ENCODE results near the gene MYL12B. TPM values are rescaled to one million over a fixed set of nuclear protein-coding genes. Genes with fewer than 3 reads are reported as not detected.

MYL12B gene
- total RNA-seq, 1 experiment from 2014 or later: 166 TPM

- Histone ChIP-seq H2AFZ (ENCODE audit: low read length) (no peak overlapping the region), H2BK120ac (ENCODE audit: low read depth, low read length, poor library complexity, severe bottlenecking) (no peak overlapping the region), H3K4ac (ENCODE audit: low read depth, low read length) (no peak overlapping the region), H3K18ac (ENCODE audit: insufficient read length, low read depth, low read length) (no peak overlapping the region), H2BK5ac (ENCODE audit: insufficient read length, low read length) (no peak overlapping the region), H3K4me2 (ENCODE audit: insufficient read depth, insufficient read length, low read length) (no peak overlapping the region), H4K20me1 (ENCODE audit: control insufficient read depth, insufficient read depth, insufficient read length) (no peaks in the 10 kb centered on the region), H3K23me2 (ENCODE audit: insufficient read length, low read depth, low read length, poor library complexity, severe bottlenecking) (no peaks in the 10 kb centered on the region), H3K14ac (ENCODE audit: insufficient read depth, low read length) (no peak overlapping the region), H3K79me2 (ENCODE audit: insufficient read depth, low read length) (no peaks in the 10 kb centered on the region), H3K27ac (ENCODE audit: insufficient read length, low read depth, low read length) (no peak overlapping the region), H2BK15ac (ENCODE audit: low read depth, low read length) (no peak overlapping the region), H2BK20ac (ENCODE audit: low read depth, low read length, poor library complexity, severe bottlenecking) (no peak overlapping the region), H3K9me3 (ENCODE audit: control insufficient read depth, low read depth, low read length) (no peaks in the 10 kb centered on the region), H3K4me1 (ENCODE audit: insufficient read depth, low read length) (no peaks in the 10 kb centered on the region), H3K79me1 (ENCODE audit: insufficient read depth, low read depth, low read length, poor library complexity, severe bottlenecking) (no peaks in the 10 kb centered on the region), H3K9ac (ENCODE audit: extremely low read depth, insufficient read length, low read length) (no peak overlapping the region), H3K27me3 (ENCODE audit: insufficient read depth, low read length) (no peaks in the 10 kb centered on the region), H4K8ac (replicated peaks; ENCODE audit: insufficient read length, low read depth, low read length) (no peak overlapping the region), H3T11ph (ENCODE audit: low read length) (no peak overlapping the region), H3K23ac (ENCODE audit: insufficient read length, low read depth, low read length) (no peak overlapping the region), H3K56ac (ENCODE audit: insufficient read length, low read depth, low read length) (no peak overlapping the region), H2BK12ac (ENCODE audit: insufficient read length, low read depth, low read length) (no peak overlapping the region), H4K91ac (ENCODE audit: insufficient read length, low read depth, low read length) (no peak overlapping the region), H4K5ac (ENCODE audit: insufficient read length, low read depth, low read length) (no peak overlapping the region), H2AK5ac (ENCODE audit: insufficient read length, low read length) (no peak overlapping the region)
- H3K27ac Mint-ChIP-seq: no peak overlapping the region; a peak in 1 of 7 replicates
- no CpG with 5 or more reads among the region's 3 CpGs for WGBS (ENCODE audit: extremely low coverage, insufficient read length, low lambda C conversion rate)
- no peaks in the 10 kb centered on the region for H3K27me3 Mint-ChIP-seq (ENCODE audit: low read depth)
- H3K9me3 Mint-ChIP-seq: peaks cover 7 to 8% of the 10 kb centered on the region in 2 experiments; a peak in 4 of 5 replicates
- no peak overlapping the region for H3K4me3 Mint-ChIP-seq
- H3K36me3 Mint-ChIP-seq (ENCODE audit: insufficient read depth in 1 of 3, low read depth in 3 of 3): peaks cover 2 to 3% (median 3%) of the 10 kb centered on the region in 3 experiments; a peak in 4 of 7 replicates
- no peak for DNase-seq
- TF ChIP-seq, protein P1, sequence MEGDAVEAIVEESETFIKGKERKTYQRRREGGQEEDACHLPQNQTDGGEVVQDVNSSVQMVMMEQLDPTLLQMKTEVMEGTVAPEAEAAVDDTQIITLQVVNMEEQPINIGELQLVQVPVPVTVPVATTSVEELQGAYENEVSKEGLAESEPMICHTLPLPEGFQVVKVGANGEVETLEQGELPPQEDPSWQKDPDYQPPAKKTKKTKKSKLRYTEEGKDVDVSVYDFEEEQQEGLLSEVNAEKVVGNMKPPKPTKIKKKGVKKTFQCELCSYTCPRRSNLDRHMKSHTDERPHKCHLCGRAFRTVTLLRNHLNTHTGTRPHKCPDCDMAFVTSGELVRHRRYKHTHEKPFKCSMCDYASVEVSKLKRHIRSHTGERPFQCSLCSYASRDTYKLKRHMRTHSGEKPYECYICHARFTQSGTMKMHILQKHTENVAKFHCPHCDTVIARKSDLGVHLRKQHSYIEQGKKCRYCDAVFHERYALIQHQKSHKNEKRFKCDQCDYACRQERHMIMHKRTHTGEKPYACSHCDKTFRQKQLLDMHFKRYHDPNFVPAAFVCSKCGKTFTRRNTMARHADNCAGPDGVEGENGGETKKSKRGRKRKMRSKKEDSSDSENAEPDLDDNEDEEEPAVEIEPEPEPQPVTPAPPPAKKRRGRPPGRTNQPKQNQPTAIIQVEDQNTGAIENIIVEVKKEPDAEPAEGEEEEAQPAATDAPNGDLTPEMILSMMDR (conservative IDR thresholded peaks at IDR 0.05): no peak
- H3K4me1 Mint-ChIP-seq: peaks cover 5 to 10% of the 10 kb centered on the region in 2 experiments
Observed at GRCh38 chr18:3321133-3321812, 59.3 kb downstream of the MYL12B start.

All from H9 (cell line).